DMS79 (cell line): ENCODE data around the gene CFAP61.
"Not testable (repeated sequence)": the region's sequence is repeated elsewhere in the genome, so short reads cannot be mapped to it uniquely, and the experiment has no call there.

Experiments
- DNase-seq: peaks from one replicate; lab custom pipeline; 2025; lab: John Stamatoyannopoulos, UW

The CFAP61 gene

GRCh38 chr20:20052074-20052970 is at the start of gene CFAP61, which contains the start of gene CRNKL1:
TSS of gene CFAP61 (plus strand) at chr20:20052532. CDS start at chr20:20056654, 4,122 bp downstream.
TSS of gene CRNKL1 (minus strand) at chr20:20052466. CDS start at chr20:20052342, 124 bp downstream.
- peak; percentile 83 for DNase-seq

GRCh38 chr20:20003031-20003954 is 49.0 kb upstream of the CFAP61 start:
- peak; percentile 42 for DNase-seq

GRCh38 chr20:20003955-20004322 is 48.4 kb upstream of the CFAP61 start:
- DNase-seq = not testable (repeated sequence)

GRCh38 chr20:20005342-20005741 is 47.0 kb upstream of the CFAP61 start:
- no peak for DNase-seq

- no peak for DNase-seq
Observed at GRCh38 chr20:20009784-20010253, 42.5 kb upstream of the CFAP61 start.

GRCh38 chr20:20010639-20011500 is 41.5 kb upstream of the CFAP61 start:
- DNase-seq = no peak

- no peak for DNase-seq
Observed at GRCh38 chr20:20012541-20012940, 39.8 kb upstream of the CFAP61 start.

- DNase-seq = no peak
Observed at GRCh38 chr20:20014659-20015058, 37.7 kb upstream of the CFAP61 start.

GRCh38 chr20:20017001-20017843 is 35.1 kb upstream of the CFAP61 start, which contains the start of gene NAA20:
TSS of gene NAA20 (plus strand) at chr20:20017362. CDS start at chr20:20017397, 35 bp downstream.
- DNase-seq = peak; percentile 82

GRCh38 chr20:20017844-20018185 is 34.5 kb upstream of the CFAP61 start:
- DNase-seq = no peak

- DNase-seq = no peak
Observed at GRCh38 chr20:20018366-20018765, 34.0 kb upstream of the CFAP61 start.

GRCh38 chr20:20019123-20019522 is 33.2 kb upstream of the CFAP61 start:
- no peak for DNase-seq

GRCh38 chr20:20020908-20021307 is 31.4 kb upstream of the CFAP61 start:
- DNase-seq = no peak

- DNase-seq = no peak
Observed at GRCh38 chr20:20021835-20022234, 30.5 kb upstream of the CFAP61 start.

- no peak for DNase-seq
Observed at GRCh38 chr20:20022498-20022897, 29.8 kb upstream of the CFAP61 start.

- DNase-seq = no peak
Observed at GRCh38 chr20:20023395-20023794, 28.9 kb upstream of the CFAP61 start.

- DNase-seq = no peak
Observed at GRCh38 chr20:20024942-20025341, 27.4 kb upstream of the CFAP61 start.

GRCh38 chr20:20027284-20027683 is 25.0 kb upstream of the CFAP61 start:
- no peak for DNase-seq

GRCh38 chr20:20031790-20032189 is 20.5 kb upstream of the CFAP61 start:
- no peak for DNase-seq

- DNase-seq = no peak
Observed at GRCh38 chr20:20034486-20034885, 17.8 kb upstream of the CFAP61 start.

GRCh38 chr20:20036756-20037155 is 15.6 kb upstream of the CFAP61 start:
- no peak for DNase-seq
